DMS153 treated with DMSO at 0.1 percent for 48 hours (cell line): ENCODE data around the gene USP47.

Source experiments
- DNase-seq: peaks from one replicate; lab custom pipeline; 2025; ENCODE audit not compliant: unreplicated experiment; lab: John Stamatoyannopoulos, UW

Gene USP47

GRCh38 chr11:11964774-11965150, 123.0 kb downstream of the USP47 start:
- no peak for DNase-seq

DNA sequence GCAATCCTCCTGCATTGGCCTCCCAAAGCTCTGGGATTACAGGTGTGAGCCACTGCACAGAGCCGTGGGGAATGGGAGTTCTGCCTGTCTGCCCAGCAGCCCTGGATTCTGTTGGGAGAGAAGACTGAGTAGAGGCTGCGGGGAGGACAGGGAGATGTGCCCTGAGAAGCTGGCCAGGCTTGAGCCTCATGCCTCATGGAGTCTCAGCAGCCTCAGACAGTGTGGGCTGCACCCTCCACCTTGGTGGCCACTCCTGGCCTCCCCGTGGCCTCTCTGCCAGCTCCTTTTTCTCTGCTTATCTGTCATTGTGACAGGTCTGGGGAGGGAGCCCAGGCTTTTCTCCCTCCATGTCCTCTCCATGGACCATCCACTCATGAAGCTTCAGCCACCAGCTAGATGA, 123.4 kb downstream of the USP47 start:
- DNase-seq: no peak

DNA sequence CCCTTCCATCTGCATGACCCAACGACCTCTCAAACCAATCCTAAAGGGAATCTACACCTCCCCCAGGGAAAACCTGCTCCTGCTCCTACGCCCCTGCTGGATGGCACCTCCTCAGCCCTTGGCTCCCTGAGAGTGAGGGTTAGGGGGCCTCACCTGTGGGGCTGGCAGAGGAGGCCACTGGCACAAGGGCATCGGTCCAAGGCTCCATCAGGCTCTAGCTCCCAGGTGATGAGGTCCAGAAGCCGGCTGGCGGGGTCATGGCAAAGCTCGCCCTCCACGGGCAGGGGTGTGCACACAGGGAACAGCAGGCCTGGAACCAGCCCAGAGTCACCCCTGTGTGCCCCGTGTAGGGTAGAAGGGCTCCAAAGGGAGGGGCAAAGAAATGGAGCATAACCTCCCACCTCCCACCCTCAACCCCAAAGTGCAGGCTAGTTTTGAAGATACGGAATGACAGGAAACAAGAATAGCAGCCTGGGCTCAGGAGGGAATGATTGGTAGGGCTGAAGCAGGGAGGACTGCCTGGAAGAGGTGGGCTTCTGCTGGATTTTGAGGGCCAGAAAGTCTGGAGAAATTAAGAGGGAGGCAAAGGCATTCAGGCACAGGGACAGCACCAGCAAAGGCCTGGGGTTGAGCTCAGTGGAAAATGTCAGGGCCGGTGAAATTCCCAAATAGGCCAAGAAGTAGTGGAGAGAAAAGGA, 124.0 kb downstream of the USP47 start:
- DNase-seq: no peak

DNA sequence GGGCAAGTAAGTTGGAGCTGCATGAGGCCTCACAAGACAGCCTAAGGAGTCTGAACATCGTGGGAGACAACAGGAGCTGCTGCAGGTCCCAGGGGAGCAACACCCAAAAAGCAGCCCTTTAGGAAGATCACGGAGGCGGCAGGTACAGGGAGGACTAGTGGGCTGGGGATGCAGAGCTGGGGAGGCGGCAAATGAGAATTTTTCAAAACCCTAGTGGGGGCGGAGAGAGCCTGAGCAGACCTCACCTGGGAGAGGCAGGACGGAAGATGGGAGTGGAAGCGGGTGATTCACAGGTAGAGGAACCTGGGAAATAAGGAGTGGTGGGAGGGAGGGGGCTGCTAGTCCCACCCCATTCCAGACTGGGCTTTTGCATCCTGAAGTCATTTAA, 124.6 kb downstream of the USP47 start:
- DNase-seq: no peak

GRCh38 chr11:11966826-11967668, 125.3 kb downstream of the USP47 start:
- peak; percentile 36 for DNase-seq

DNA sequence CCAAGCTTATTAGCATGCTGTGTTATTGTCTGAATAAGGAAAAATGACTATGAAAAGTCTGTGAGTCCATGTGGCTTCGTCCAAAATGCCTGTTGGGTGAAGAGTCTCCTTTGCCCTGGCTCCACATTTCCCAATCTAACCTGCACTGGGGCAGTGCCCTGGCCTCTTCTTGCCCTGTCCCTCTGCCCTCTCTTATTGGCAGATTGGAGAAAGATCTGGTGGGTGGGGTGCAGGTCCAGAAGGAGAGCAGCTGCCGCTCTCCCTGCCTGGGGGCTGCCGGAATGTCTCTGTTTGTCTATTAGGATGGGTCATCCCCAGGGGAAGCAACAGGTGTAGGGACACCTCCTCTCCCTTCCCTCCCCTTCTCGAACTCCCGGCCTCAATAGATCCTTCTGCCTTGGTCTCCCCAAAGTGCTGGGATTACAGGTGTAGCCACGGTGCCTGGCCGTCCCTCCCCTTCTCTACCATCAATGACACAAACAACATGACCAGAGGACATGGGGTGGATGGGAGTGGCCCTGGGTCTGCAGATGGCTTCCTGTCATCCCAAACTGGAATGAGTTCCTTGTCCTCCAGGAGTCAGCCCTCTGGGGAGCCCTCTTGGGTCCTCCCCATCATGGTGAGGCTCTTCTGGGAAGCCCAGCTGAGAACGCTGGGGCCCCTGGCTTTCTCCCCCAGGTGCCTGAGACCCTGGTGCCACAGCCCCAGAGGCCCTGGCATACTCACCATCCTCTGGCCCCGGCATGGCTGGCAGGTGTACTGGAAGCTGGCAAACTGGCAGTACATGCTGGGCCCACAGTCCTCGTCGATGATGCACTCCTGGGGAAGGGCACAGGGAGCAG, 126.1 kb downstream of the USP47 start:
- DNase-seq: no peak

GRCh38 chr11:11968511-11969280, 126.9 kb downstream of the USP47 start:
- no peak for DNase-seq

DNA sequence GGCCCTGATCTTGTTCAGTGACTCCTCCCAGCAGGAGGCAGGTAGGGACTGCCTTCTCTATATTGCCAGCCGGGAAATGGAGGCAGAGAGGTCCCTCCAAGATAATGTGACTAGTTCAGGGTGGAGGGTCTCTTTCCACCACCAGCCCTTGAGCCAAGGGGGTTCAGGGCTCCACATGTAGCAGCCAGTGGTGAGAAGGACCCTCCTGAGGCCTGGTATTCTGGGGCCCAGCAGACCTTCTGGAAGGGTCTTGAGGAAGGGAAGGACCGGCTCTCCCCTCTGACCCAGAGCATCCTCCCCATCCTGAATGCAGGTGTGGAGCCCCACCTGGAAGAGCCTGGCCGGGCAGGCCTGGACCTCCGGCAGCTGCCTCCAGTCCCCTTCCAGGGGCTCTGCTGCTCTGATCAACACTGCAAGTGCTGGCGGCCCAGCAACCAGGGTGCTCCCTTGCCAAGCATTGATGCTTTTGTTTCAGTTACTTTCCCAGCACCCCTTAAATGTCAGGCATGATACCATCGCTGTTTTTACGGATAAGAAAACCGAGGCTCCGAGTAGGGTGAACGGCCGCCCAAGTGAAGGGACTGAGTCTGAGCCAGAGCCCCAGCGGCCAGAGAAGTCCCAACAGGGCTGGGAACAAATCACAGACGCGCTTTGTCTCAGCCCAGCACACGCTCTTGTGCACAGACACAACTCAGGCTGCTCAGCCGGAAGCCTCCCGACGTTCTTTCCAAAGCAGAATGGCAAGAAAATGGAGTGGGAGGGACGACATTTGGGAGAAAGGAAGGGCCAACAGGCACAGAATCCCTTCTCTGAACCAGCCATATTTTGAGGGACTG, 127.8 kb downstream of the USP47 start:
- DNase-seq: no peak

- DNase-seq: no peak
These were observed 128.8 kb downstream of the USP47 start for GRCh38 chr11:11970556-11970955.

GRCh38 chr11:11971906-11972547, 130.3 kb downstream of the USP47 start:
- DNase-seq: no peak

- no peak for DNase-seq
These were observed 131.1 kb downstream of the USP47 start for GRCh38 chr11:11972730-11973341.

GRCh38 chr11:11973361-11973800, 131.6 kb downstream of the USP47 start:
- no peak for DNase-seq

GRCh38 chr11:11973866-11974265, 132.1 kb downstream of the USP47 start:
- no peak for DNase-seq

- no peak for DNase-seq
These were observed 133.7 kb downstream of the USP47 start for GRCh38 chr11:11975201-11976092.

GRCh38 chr11:11976481-11977127, 134.8 kb downstream of the USP47 start:
- no peak for DNase-seq

DNA sequence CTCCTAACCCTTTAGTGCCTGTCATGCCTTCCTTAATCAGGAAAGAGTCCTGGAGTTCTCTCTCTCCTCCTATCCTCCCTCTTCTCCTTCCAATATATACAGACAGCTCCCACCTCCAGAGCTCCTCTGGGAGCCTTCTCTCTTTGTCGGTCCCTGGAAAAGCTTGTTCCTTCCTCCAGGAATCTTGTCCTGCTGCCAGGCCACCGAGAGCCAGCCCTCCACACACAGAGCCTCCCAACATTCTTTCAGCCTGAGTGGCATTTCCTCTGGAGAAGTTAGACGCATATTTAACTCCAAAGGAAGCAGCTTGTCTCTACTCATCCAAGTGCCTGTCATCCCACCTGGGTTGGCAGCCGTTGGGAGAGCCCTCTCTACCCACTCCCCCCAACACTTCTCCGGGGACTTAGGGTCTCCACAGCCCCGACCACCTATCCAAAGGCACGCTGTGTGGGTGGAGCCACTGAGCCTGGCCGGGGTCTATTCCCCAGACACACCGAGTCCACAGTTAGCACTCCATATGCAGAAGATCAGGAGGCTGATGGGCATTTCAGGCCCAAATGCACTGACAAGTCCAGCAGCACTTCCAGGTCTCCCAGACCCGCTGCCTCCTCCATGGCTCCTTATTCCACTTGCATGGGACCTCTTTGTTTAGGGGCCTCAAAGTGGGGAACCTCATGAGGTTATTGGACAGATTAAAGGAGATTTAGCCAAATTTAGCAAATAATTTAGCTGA, 135.6 kb downstream of the USP47 start:
- DNase-seq: no peak

DNA sequence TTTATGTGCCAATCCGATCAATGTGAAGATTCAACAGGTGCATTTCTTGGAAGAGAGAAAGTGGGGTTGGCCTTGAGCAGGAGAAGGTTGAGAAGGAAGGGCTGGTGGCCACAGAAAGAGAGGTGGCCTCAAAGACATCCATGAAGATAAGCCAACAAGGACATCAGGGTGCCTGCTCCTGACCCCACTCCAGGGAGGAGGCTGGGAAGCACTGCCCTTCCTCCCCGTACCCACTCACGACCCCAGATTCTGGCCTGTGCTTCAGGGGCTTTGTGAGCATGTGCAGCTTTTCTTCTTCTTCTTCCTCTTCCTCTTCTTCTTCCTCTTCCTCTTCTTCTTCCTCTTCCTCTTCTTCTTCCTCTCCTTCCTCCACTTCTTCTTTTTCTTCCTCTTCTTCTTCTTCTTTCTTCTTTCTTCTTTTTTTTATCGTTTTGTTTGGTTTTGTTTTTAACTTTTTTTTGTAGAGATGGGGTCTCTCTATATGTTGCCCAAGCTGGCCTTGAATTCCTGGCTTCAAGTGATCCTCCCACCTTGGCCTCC, 136.4 kb downstream of the USP47 start:
- no peak for DNase-seq
